Mesodermal cell (in vitro differentiated cells): ENCODE results near the gene AP4B1.

Source experiments
- H3K27ac ChIP-seq: 2 replicates; pipeline ENCODE4 v1.7.0; 2013; ENCODE audit warnings: mild to moderate bottlenecking, low read depth, low read length, moderate library complexity; ENCODE audit not compliant: severe bottlenecking
- H3K36me3 ChIP-seq: 2 replicates; pipeline ENCODE4 v1.7.1; 2013; ENCODE audit warnings: mild to moderate bottlenecking, low read length, moderate library complexity; ENCODE audit not compliant: control insufficient read depth, insufficient read depth
- H3K4me1 ChIP-seq: one replicate; pipeline ENCODE4 v1.7.1; 2013; ENCODE audit warnings: mild to moderate bottlenecking, low read length; ENCODE audit not compliant: insufficient read depth, control insufficient read depth, poor library complexity, severe bottlenecking
- H3K4me3 ChIP-seq: 2 replicates; pipeline ENCODE4 v1.7.0; 2013; ENCODE audit warnings: low read length, control low read depth, mild to moderate bottlenecking; ENCODE audit not compliant: insufficient read depth, poor library complexity, severe bottlenecking; ENCODE audit errors: extremely low read depth
- H3K9me3 ChIP-seq: 2 replicates; pipeline ENCODE4 v1.7.1; 2013; ENCODE audit warnings: mild to moderate bottlenecking, low read length, moderate library complexity; ENCODE audit not compliant: control insufficient read depth
- WGBS, 2 experiments: methylation state at CpG; one replicate each; pipeline ENCODE4 v1.1.5; 2013; ENCODE audit warnings: missing lambda C conversion rate in 2 of 2; ENCODE audit not compliant: insufficient coverage in 2 of 2; 5-methylcytosine and 5-hydroxymethylcytosine counted together

Gene AP4B1

DNA sequence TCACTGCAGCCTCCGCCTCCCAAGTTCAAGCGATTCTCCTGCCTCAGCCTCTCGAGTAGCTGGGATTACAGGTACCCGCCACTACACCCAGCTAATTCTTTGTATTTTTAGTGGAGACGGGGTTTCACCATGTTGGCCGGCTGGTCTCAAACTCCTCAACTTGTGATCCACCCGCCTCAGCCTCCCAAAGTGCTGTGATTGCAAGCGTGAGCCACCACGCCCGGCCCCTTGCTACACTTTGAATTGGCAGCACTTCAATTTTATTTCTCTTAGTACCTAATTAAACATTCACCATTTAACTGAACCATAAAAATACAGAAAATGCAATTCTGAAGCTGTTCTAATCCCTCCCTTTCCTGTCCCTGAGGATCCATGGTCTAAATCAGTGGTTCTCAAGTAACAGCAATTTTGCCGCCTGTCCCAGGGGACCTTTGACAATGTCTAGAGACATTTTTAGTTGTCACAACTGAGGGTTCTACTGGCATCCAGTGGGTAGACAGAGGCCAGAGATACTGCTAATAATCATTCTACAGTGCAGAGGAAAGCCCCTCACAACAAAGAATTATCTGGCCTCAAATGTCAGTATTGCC lies 12.9 kb downstream of the AP4B1 start:
- Histone ChIP-seq H3K4me3 (no peak overlapping the region), H3K36me3 (peaks cover 13% of the 10 kb centered on the region), H3K4me1 (no peaks in the 10 kb centered on the region), H3K27ac (no peak overlapping the region), H3K9me3 (no peaks in the 10 kb centered on the region)
- WGBS, 2 experiments, result 80 to 93% methylated on average over 6 to 9 of the region's 11 CpGs

DNA sequence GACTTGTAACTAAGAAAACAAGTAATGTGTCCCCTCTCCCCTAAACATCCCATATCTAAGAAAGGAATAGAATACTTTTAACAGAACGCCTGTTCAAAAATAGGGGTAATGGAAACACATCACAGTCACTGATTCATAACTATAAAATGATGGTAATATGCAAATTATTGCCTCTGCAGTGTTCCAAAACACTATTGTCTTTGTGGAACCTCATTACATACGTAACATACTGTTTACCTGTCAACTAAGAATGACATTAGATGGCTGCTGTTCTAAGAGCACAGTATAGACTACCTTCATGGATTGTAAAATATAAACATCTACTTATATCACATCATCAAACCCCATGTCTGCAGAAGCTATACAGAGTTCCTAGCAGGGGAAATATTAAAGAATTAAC lies 13.8 kb downstream of the AP4B1 start:
- no CpG with 5 or more reads among the region's 2 CpGs for WGBS, 2 experiments
- Histone ChIP-seq H3K9me3 (no peaks in the 10 kb centered on the region), H3K4me1 (no peaks in the 10 kb centered on the region), H3K36me3 (peaks cover 6% of the 10 kb centered on the region), H3K27ac (no peak overlapping the region), H3K4me3 (no peak overlapping the region)

DNA sequence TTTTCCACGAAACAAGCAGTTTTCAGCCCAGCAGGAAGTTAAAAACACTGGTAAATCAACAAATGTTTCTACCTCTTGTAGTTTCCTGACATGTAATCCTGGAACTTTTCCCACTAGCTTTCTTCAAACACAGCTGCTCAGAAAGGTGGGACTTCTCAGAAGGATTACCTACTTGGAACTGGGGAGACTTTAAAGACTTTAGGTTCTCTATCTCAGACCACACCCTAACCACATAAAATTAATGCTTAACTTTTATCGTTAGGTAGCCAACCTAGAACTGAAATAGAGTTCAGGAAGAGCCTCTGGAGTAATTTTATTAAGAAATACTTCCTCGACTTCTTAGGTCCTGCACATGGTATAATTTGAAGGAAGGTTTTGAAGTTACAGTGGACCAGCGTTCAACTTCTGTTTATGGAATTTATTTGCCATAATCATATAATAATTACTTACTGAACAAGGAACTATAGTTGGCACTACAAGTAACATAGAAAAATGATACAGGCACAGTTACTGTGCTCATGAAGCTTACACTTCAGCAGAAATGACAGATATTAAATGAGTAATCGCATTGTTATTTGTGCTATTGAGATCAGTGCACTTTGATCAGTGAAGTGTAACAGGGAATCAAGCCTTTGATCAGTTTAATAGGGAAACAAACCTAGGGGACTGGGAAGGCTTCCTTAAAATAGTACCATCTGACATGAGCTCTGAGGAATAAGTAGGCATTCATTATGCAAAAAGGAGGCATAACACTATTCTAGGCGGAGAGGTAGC lies 17.0 kb downstream of the AP4B1 start, which contains the start of gene BCL2L15:
Gene BCL2L15 (minus strand): TSS at position 180 of the 774 bp plus-strand sequence. CDS start 206 bp downstream, outside the sequence.
- 90 to 100% methylated on average over 2 to 3 of the region's 6 CpGs for WGBS, 2 experiments

DNA sequence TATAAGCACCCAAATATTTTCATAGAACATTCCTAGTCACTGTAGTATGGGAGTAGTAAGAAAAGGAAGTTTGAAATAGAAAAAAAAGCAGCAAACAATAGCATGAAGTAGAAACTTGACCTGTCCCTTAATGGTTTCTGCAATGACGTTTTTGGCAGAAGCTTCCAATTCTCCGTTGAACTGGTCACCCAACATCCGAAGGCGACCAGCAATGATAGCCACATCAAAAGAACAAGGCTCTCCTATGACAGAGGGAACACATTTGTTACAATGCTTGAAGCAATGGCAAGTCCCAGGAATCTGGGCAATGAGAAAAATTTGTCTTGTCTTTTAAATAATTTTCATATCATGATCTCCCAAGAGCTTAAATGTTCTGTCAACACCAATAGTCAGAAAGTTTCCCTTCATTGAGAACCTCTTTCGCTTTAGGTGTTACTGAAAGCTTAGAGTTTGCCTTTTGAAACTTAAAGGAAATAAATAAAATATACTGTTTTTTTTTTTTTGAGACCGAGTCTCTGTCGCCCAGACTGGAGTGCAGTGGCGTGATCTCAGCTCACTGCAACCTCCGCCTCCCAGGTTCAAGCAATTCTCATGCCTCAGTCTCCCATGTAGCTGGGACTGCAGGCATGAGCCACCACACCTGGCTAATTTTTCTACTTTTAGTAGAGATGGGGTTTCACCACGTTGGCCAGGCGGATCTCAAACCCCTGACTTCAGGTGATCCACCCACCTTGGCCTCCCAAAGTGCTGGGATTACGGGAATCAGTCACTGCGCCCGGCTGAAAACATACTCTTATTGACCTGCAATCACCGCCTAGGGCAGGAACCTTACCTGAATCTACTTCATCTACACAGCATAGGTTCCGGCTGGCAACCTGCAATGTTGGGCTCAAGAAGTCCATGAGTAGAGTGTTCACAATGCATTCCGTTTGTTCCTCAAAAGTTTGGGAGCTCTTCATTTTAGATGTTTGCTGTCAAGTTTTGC lies 17.9 kb downstream of the AP4B1 start:
- Histone ChIP-seq H3K4me3 (no peak overlapping the region), H3K4me1 (no peaks in the 10 kb centered on the region), H3K27ac (no peak overlapping the region), H3K36me3 (no peaks in the 10 kb centered on the region), H3K9me3 (no peaks in the 10 kb centered on the region)
- 92% methylated on average over 11 to 15 of the region's 17 CpGs for WGBS, 2 experiments

More for the DNA sequence above, 17.0 kb downstream of the AP4B1 start, which contains the start of gene BCL2L15:
- Histone ChIP-seq H3K27ac (no peak within 1 kb of the TSS), H3K9me3 (no peaks in the 10 kb centered on the region), H3K4me1 (no peaks in the 10 kb centered on the region), H3K36me3 (no peaks in the 10 kb centered on the region), H3K4me3 (no peak within 1 kb of the TSS)

DNA sequence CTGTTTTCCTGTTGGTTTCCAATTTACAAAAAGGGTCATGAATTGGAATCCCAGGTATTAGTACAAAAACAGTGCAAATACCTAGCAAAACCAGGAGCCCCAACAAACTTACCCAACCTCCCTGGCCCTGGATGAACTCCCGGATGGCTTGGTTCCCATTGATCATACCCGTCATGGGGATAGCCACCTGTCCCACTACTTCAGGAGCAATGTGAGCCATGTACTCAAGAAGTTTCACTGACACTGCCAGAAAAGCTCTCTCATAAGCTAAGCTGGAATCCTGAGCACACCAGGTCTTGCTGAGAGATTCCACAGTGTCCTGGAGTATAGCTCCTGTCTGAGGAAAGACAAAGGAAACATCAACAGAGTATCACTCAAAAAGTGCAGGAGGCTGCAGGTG lies 22.9 kb downstream of the AP4B1 start:
- no peaks in the 10 kb centered on the region for H3K36me3 ChIP-seq
- H3K4me1 ChIP-seq, result no peaks in the 10 kb centered on the region
- 71 to 95% methylated on average over 2 of the region's 2 CpGs for WGBS, 2 experiments
- H3K9me3 ChIP-seq, result no peaks in the 10 kb centered on the region
- H3K4me3 ChIP-seq, result no peak overlapping the region
- H3K27ac ChIP-seq, result no peak overlapping the region

DNA sequence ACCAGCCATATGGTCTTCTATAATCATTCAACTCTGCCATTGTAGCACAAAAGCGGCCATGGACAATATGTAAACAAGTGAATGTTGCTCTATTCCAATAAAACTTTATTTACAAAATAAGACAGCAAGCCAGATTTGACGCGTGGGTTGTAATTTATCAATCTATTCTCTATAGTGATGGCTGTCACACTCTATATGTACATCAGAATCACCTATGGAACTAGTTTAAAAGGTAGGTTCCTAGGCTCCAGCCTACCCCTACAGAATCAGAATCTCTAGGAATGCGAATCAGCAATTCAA lies 24.9 kb downstream of the AP4B1 start:
- H3K4me1 ChIP-seq, result no peaks in the 10 kb centered on the region
- no peak overlapping the region for H3K4me3 ChIP-seq
- H3K9me3 ChIP-seq, result no peaks in the 10 kb centered on the region
- H3K27ac ChIP-seq, result no peak overlapping the region
- no peaks in the 10 kb centered on the region for H3K36me3 ChIP-seq
- 100% methylated on average over 1 of the region's 4 CpGs; no CpG with 5 or more reads in 1 of the 2 experiments for WGBS, 2 experiments

DNA sequence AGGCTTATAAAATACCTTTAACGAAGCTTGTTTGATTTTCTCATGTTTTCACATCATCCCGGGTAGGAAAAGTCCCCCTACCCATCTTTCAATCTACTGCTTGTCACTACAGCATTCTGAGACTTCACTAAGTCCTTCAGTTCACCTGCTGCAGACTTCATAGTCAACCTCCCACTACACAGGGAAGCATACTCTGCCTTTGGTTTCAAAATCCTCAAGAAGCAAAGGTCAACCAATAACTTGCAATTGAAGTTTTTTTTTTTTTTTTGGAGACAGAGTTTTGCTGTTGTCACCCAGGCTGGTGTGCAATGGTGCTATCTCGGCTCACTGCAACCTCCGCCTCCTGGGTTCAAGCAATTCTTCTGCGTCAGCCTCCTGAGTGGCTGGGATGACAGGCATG lies 28.4 kb downstream of the AP4B1 start:
- 81 to 94% methylated on average over 2 to 3 of the region's 5 CpGs for WGBS, 2 experiments
- H3K27ac ChIP-seq, result no peak overlapping the region
- H3K4me1 ChIP-seq, result no peaks in the 10 kb centered on the region
- no peaks in the 10 kb centered on the region for H3K9me3 ChIP-seq
- H3K36me3 ChIP-seq, result no peaks in the 10 kb centered on the region
- H3K4me3 ChIP-seq, result no peak overlapping the region

DNA sequence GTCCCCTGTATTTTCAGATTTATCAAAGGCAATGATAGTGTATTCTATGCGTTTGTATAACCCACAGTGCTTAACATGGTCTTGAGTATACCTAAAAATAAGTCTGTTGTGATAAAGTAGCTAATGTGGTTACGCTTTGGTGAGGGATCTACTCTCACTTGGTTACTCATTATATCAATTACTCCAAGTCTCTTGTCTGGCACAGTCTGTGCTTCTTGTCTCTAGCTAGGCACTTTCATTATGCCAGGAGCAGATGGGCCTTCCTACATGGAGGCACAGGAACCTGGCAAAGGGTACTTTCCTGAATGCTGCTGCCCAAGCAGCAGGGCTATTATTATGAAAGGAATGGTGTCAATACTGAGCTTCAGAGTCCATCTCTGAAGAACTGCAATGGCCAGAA lies 28.9 kb downstream of the AP4B1 start:
- no peak overlapping the region for H3K4me3 ChIP-seq
- H3K9me3 ChIP-seq, result no peaks in the 10 kb centered on the region
- no CpG with 5 or more reads among the region's 2 CpGs for WGBS, 2 experiments
- no peaks in the 10 kb centered on the region for H3K36me3 ChIP-seq
- no peak overlapping the region for H3K27ac ChIP-seq
- no peaks in the 10 kb centered on the region for H3K4me1 ChIP-seq

DNA sequence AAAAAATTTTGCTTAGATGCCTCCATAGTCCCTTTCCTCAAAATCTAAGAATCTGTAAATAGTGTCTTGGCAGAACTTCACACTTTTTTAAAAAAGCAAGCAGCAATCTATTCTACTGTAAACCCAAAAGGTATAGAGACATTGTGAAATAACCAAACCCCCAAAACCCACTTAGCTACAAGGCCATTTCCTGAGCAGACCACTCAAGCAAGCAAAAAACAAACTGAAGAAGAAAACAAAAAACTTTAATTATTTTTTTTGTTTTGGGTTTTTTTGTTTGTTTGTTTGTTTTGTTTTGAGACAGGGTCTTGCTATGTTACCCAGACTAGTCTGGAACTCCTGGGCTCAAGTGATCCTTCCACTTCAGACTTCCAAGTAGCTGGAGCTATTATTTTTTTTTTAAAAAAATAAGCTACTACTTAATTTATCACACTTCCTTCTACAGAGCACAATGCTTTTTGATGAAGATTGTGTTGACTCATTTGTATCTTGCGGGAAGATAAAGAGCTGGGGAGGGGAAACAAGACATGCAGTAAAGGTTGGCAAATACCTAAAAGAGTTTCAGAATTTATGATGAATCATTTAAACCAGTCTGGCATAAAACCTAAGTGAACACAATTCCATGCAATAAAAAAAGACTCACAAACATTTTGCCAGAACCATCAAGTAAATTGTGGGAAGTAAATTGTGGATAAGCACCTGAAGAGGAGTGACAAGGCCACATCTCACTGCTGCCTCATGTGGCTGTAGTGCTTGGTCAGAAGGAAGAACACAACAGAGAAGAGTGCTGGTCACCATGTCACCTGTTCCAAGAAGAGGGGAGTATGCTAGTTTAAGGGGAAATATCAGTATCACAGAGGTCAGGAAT lies 30.4 kb downstream of the AP4B1 start:
- no peak overlapping the region for H3K4me3 ChIP-seq
- no CpG with 5 or more reads among the region's 1 CpG for WGBS, 2 experiments
- H3K9me3 ChIP-seq, result no peaks in the 10 kb centered on the region
- no peaks in the 10 kb centered on the region for H3K36me3 ChIP-seq
- no peaks in the 10 kb centered on the region for H3K4me1 ChIP-seq
- no peak overlapping the region for H3K27ac ChIP-seq
